ENCODE measurements around the gene BRMS1. TPM values are rescaled to one million over a fixed set of nuclear protein-coding genes. Genes with fewer than 3 reads are reported as not detected.

Gene BRMS1
- polyA plus RNA-seq, 1 experiment = 35.2 TPM

GRCh38 chr11:66310324-66310723 lies 34.6 kb downstream of the BRMS1 start:
- H3K4me3 ChIP-seq (ENCODE audit: low read depth, low read length) = no peak overlapping the region
- ChIA-PET POLR2A (interaction anchor here (1.3 to 2.0 kb wide), 2 partner anchors 21 to 26 kb away, joined by 6 to 14 read pairs; partner anchors contain the start of genes RIN1 and YIF1A), CTCF (interaction anchor here (1.1 kb wide), 1 partner anchor 19 kb away, joined by 5 read pairs; no protein-coding TSS in a partner anchor)
- H3K27ac ChIP-seq (ENCODE audit: low read depth, low read length) = no peak overlapping the region
- no peak for TF ChIP-seq CTCF (IDR thresholded peaks at IDR 0.05; ENCODE audit: low read depth, low read length)
- peaks cover 7% of the 10 kb centered on the region for H3K27me3 ChIP-seq (ENCODE audit: control insufficient read depth, insufficient read depth, low read length)
- no peak for DNase-seq (ENCODE audit: low read depth, low spot score)
- peaks cover 4% of the 10 kb centered on the region; the same call in 1 of the 2 replicates for H3K9me3 ChIP-seq (ENCODE audit: control insufficient read depth, insufficient read depth, low read length)

- H3K27ac ChIP-seq (ENCODE audit: low read depth, low read length) = no peak overlapping the region
- no peak overlapping the region for H3K4me3 ChIP-seq (ENCODE audit: low read depth, low read length)
- ChIA-PET CTCF (interaction anchor here (0.6 to 1.4 kb wide), 3 partner anchors 19 to 80 kb away, joined by 4 to 5 read pairs (median 4); no protein-coding TSS in a partner anchor), POLR2A (interaction anchor here (1.3 to 2.0 kb wide), 2 partner anchors 20 to 26 kb away, joined by 6 to 14 read pairs; partner anchors contain the start of genes RIN1 and YIF1A)
- no peak for TF ChIP-seq CTCF (IDR thresholded peaks at IDR 0.05; ENCODE audit: low read depth, low read length)
- H3K27me3 ChIP-seq (ENCODE audit: control insufficient read depth, insufficient read depth, low read length) = peaks cover 7% of the 10 kb centered on the region
- peaks cover under 1% of the 10 kb centered on the region; the same call in 1 of the 2 replicates for H3K9me3 ChIP-seq (ENCODE audit: control insufficient read depth, insufficient read depth, low read length)
- DNase-seq (ENCODE audit: low read depth, low spot score) = no peak
Measured at GRCh38 chr11:66309475-66309874, 35.4 kb downstream of the BRMS1 start.

GRCh38 chr11:66302656-66303055 lies 42.2 kb downstream of the BRMS1 start:
- DNase-seq (ENCODE audit: low read depth, low spot score) = no peak
- Histone ChIP-seq H3K9me3 (ENCODE audit: control insufficient read depth, insufficient read depth, low read length) (no peaks in the 10 kb centered on the region), H3K4me3 (ENCODE audit: low read depth, low read length) (no peak overlapping the region), H3K27me3 (ENCODE audit: control insufficient read depth, insufficient read depth, low read length) (peaks cover 8% of the 10 kb centered on the region), H3K27ac (ENCODE audit: low read depth, low read length) (no peak overlapping the region)
- ChIA-PET POLR2A (interaction anchor here (1.7 kb wide), 1 partner anchor 10 kb away, joined by 6 read pairs; no protein-coding TSS in a partner anchor), CTCF (interaction anchor here (1.0 to 2.6 kb wide), 4 partner anchors 9 to 86 kb away, joined by 3 to 14 read pairs (median 4); no protein-coding TSS in a partner anchor)
- TF ChIP-seq CTCF (IDR thresholded peaks at IDR 0.05; ENCODE audit: low read depth, low read length) = no peak

GRCh38 chr11:66299186-66299585 lies 45.7 kb downstream of the BRMS1 start:
- DNase-seq (ENCODE audit: low read depth, low spot score) = no peak
- no peak overlapping the region for H3K4me3 ChIP-seq (ENCODE audit: low read depth, low read length)
- H3K27me3 ChIP-seq (ENCODE audit: control insufficient read depth, insufficient read depth, low read length) = peaks cover 11% of the 10 kb centered on the region
- H3K27ac ChIP-seq (ENCODE audit: low read depth, low read length) = no peak overlapping the region
- ChIA-PET CTCF (interaction anchor here (0.9 to 1.2 kb wide), 2 partner anchors 13 to 37 kb away, joined by 4 to 6 read pairs; partner anchors contain the start of gene RIN1), POLR2A (no interaction called here)
- TF ChIP-seq CTCF (IDR thresholded peaks at IDR 0.05; ENCODE audit: low read depth, low read length) = no peak
- H3K9me3 ChIP-seq (ENCODE audit: control insufficient read depth, insufficient read depth, low read length) = no peaks in the 10 kb centered on the region; the same call in 1 of the 2 replicates

- H3K9me3 ChIP-seq (ENCODE audit: control insufficient read depth, insufficient read depth, low read length) = no peaks in the 10 kb centered on the region; the same call in 1 of the 2 replicates
- peaks cover 18% of the 10 kb centered on the region for H3K27me3 ChIP-seq (ENCODE audit: control insufficient read depth, insufficient read depth, low read length)
- no peak overlapping the region for H3K4me3 ChIP-seq (ENCODE audit: low read depth, low read length)
- ChIA-PET POLR2A (interaction anchor here (0.7 to 1.0 kb wide), 2 partner anchors 8 to 29 kb away, joined by 3 to 9 read pairs; partner anchors contain the start of gene YIF1A), CTCF (interaction anchor here (1.1 to 1.7 kb wide), 4 partner anchors 14 to 92 kb away, joined by 3 to 5 read pairs (median 4); no protein-coding TSS in a partner anchor)
- no peak for DNase-seq (ENCODE audit: low read depth, low spot score)
- TF ChIP-seq CTCF (IDR thresholded peaks at IDR 0.05; ENCODE audit: low read depth, low read length) = no peak
- no peak overlapping the region for H3K27ac ChIP-seq (ENCODE audit: low read depth, low read length)
Measured at GRCh38 chr11:66297610-66298009, 47.3 kb downstream of the BRMS1 start.
